H9 (cell line): ENCODE data around the gene RTN1. TPM values are rescaled to one million over a fixed set of nuclear protein-coding genes. Genes with fewer than 3 reads are reported as not detected.

Experiments used
- DNase-seq: peaks from one replicate; pipeline ENCODE4 v3.0.0-alpha.2; 2017
- H2AFZ ChIP-seq: one replicate; pipeline ENCODE4 v1.6.1; 2013; ENCODE audit warnings: mild to moderate bottlenecking, low read length, control low read depth, moderate library complexity
- H2AK5ac ChIP-seq: 2 replicates; pipeline ENCODE4 v1.6.1; 2013; ENCODE audit warnings: low read length, control low read depth, mixed read lengths; ENCODE audit not compliant: insufficient read length
- H2BK120ac ChIP-seq: one replicate; pipeline ENCODE4 v1.6.1; 2013; ENCODE audit warnings: low read depth, mild to moderate bottlenecking, low read length, control low read depth, inconsistent platforms; ENCODE audit not compliant: poor library complexity, severe bottlenecking
- H2BK12ac ChIP-seq: 2 replicates; pipeline ENCODE4 v1.6.1; 2013; ENCODE audit warnings: low read length, control low read depth, mixed read lengths, low read depth; ENCODE audit not compliant: insufficient read length
- H2BK15ac ChIP-seq: 2 replicates; pipeline ENCODE4 v1.6.1; 2013; ENCODE audit warnings: low read depth, low read length, control low read depth
- H2BK20ac ChIP-seq: one replicate; pipeline ENCODE4 v1.6.1; 2013; ENCODE audit warnings: low read depth, mild to moderate bottlenecking, low read length, control low read depth, inconsistent platforms; ENCODE audit not compliant: poor library complexity, severe bottlenecking
- H2BK5ac ChIP-seq: 2 replicates; pipeline ENCODE4 v1.6.1; 2013; ENCODE audit warnings: low read length, control low read depth, mixed read lengths; ENCODE audit not compliant: insufficient read length
- H3K14ac ChIP-seq: 2 replicates; pipeline ENCODE4 v1.6.1; 2013; ENCODE audit warnings: low read length, control low read depth; ENCODE audit not compliant: insufficient read depth
- H3K18ac ChIP-seq: 2 replicates; pipeline ENCODE4 v1.6.1; 2013; ENCODE audit warnings: low read depth, mild to moderate bottlenecking, mixed read lengths, low read length, control low read depth; ENCODE audit not compliant: insufficient read length
- H3K23ac ChIP-seq: 2 replicates; pipeline ENCODE4 v1.6.1; 2013; ENCODE audit warnings: low read length, control low read depth, mixed read lengths, low read depth; ENCODE audit not compliant: insufficient read length
- H3K23me2 ChIP-seq: 2 replicates; pipeline ENCODE4 v1.6.1; 2013; ENCODE audit warnings: low read depth, mild to moderate bottlenecking, mixed read lengths, low read length, control low read depth; ENCODE audit not compliant: insufficient read length, poor library complexity, severe bottlenecking
- H3K27ac ChIP-seq: 2 replicates; pipeline ENCODE4 v1.5.1; 2013; ENCODE audit warnings: low read length, control low read depth, mixed read lengths, low read depth; ENCODE audit not compliant: insufficient read length
- H3K27me3 ChIP-seq: 2 replicates; pipeline ENCODE4 v1.6.1; 2013; ENCODE audit warnings: low read length, control low read depth, inconsistent platforms; ENCODE audit not compliant: insufficient read depth
- H3K4ac ChIP-seq: 2 replicates; pipeline ENCODE4 v1.6.1; 2013; ENCODE audit warnings: low read depth, mild to moderate bottlenecking, control low read depth, inconsistent platforms, low read length, moderate library complexity
- H3K4me1 ChIP-seq: 2 replicates; pipeline ENCODE4 v1.6.1; 2013; ENCODE audit warnings: low read length, control low read depth, inconsistent platforms; ENCODE audit not compliant: insufficient read depth
- H3K4me2 ChIP-seq: 2 replicates; pipeline ENCODE4 v1.6.1; 2013; ENCODE audit warnings: low read length, control low read depth, mixed read lengths; ENCODE audit not compliant: insufficient read length, insufficient read depth
- H3K56ac ChIP-seq: 2 replicates; pipeline ENCODE4 v1.6.1; 2013; ENCODE audit warnings: low read depth, mild to moderate bottlenecking, mixed read lengths, low read length, control low read depth; ENCODE audit not compliant: insufficient read length
- H3K79me1 ChIP-seq: 2 replicates; pipeline ENCODE4 v1.6.1; 2013; ENCODE audit warnings: low read depth, mild to moderate bottlenecking, moderate library complexity, low read length, control low read depth, inconsistent platforms; ENCODE audit not compliant: insufficient read depth, poor library complexity, severe bottlenecking
- H3K79me2 ChIP-seq: 2 replicates; pipeline ENCODE4 v1.6.1; 2013; ENCODE audit warnings: low read length, control low read depth, inconsistent platforms; ENCODE audit not compliant: insufficient read depth
- H3K9ac ChIP-seq: 2 replicates; pipeline ENCODE4 v1.6.1; 2013; ENCODE audit warnings: low read length, control low read depth, mixed read lengths; ENCODE audit not compliant: insufficient read length; ENCODE audit errors: extremely low read depth
- H3K9me3 ChIP-seq: one replicate; pipeline ENCODE4 v1.6.1; 2013; ENCODE audit warnings: low read depth, low read length, inconsistent platforms; ENCODE audit not compliant: control insufficient read depth
- H3T11ph ChIP-seq: one replicate; pipeline ENCODE4 v1.6.1; 2013; ENCODE audit warnings: mild to moderate bottlenecking, low read length, control low read depth, inconsistent platforms
- H4K20me1 ChIP-seq: one replicate; pipeline ENCODE4 v1.6.1; 2013; ENCODE audit not compliant: control insufficient read depth, insufficient read length, insufficient read depth
- H4K5ac ChIP-seq: 2 replicates; pipeline ENCODE4 v1.6.1; 2013; ENCODE audit warnings: low read depth, mild to moderate bottlenecking, mixed read lengths, low read length, control low read depth; ENCODE audit not compliant: insufficient read length
- H4K8ac ChIP-seq: replicated peaks from 2 replicates; pipeline ENCODE4 v1.6.1; 2013; ENCODE audit warnings: low read length, control low read depth, mixed read lengths, low read depth; ENCODE audit not compliant: insufficient read length
- H4K91ac ChIP-seq: 2 replicates; pipeline ENCODE4 v1.6.1; 2013; ENCODE audit warnings: low read depth, mild to moderate bottlenecking, moderate library complexity, mixed read lengths, low read length, control low read depth; ENCODE audit not compliant: insufficient read length
- H3K27ac Mint-ChIP-seq, 3 experiments: 2 replicates in 2 of 3; 3 replicates in 1 of 3; pipeline ENCODE4 v1.8.0; 2020 to 2021; ENCODE audit warnings: mixed read lengths in 3 of 3, mild to moderate bottlenecking in 1 of 3, moderate library complexity in 1 of 3
- H3K27me3 Mint-ChIP-seq: 2 replicates; pipeline ENCODE4 v1.8.0; 2021; ENCODE audit warnings: low read depth, mild to moderate bottlenecking, moderate library complexity, mixed read lengths
- H3K36me3 Mint-ChIP-seq, 3 experiments: 2 replicates in 2 of 3; 3 replicates in 1 of 3; pipeline ENCODE4 v1.8.0; 2020 to 2021; ENCODE audit warnings: low read depth in 3 of 3, mixed read lengths in 3 of 3; ENCODE audit not compliant: insufficient read depth in 1 of 3
- H3K4me1 Mint-ChIP-seq, 2 experiments: 2 replicates each; pipeline ENCODE4 v1.8.0; 2020; ENCODE audit warnings: mixed read lengths in 2 of 2
- H3K4me3 Mint-ChIP-seq, 2 experiments: 2 replicates in 1 of 2; 3 replicates in 1 of 2; pipeline ENCODE4 v1.8.0; 2020 to 2021; ENCODE audit warnings: mild to moderate bottlenecking in 2 of 2, mixed read lengths in 2 of 2, moderate library complexity in 1 of 2
- H3K9me3 Mint-ChIP-seq, 2 experiments: 2 replicates in 1 of 2; 3 replicates in 1 of 2; pipeline ENCODE4 v1.8.0; 2020; ENCODE audit warnings: mild to moderate bottlenecking in 2 of 2, mixed read lengths in 2 of 2, moderate library complexity in 1 of 2
- WGBS: extraction: QIAGEN DNeasy Blood & Tissue Kit; methylation state at CpG from one replicate; pipeline ENCODE4 v1.1.7; 2013; ENCODE audit warnings: missing lambda C conversion rate, low lambda C conversion rate, mixed read lengths; ENCODE audit not compliant: insufficient read length; ENCODE audit errors: extremely low coverage; 5-methylcytosine and 5-hydroxymethylcytosine counted together
- total RNA-seq: library from RNA; stranded (reverse); gene quantifications from 2 replicates; pipeline ENCODE4 v1.2.1, GENCODE V29; 2021
- TF ChIP-seq, protein P1 (sequence below): fragments of 200-600 bp; sonication (generic); conservative IDR thresholded peaks from 3 replicates; pipeline ENCODE4 v1.8.0; 2021; ENCODE audit warnings: antibody characterized with exemption, mild to moderate bottlenecking

Gene RTN1
- total RNA-seq, 1 experiment from 2014 or later, result 1.8 TPM

DNA sequence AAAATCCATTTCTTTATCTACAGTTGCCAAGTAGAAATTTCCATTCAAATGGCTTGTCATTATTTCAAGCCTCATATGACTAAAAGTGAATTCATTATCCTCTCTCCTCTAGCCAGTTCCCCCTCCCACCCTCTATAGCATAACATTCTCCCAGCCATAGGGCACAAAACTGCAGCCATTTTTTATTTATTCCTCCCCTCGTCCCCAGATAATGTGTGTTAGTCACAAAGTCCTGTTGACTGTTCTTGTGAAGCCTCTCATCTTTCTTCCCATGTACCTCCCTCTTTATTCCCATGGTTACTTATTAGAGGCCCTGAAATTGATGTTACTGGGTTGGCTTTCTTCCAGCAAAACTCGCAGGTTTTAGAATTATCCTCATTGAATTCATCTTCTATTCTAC, 13.2 kb downstream of the RTN1 start:
- no peaks in the 10 kb centered on the region for H3K79me1 ChIP-seq
- H3K27ac Mint-ChIP-seq, result no peak overlapping the region
- H3K4me2 ChIP-seq, result no peak overlapping the region
- no peaks in the 10 kb centered on the region for H3K27me3 ChIP-seq
- H3K23ac ChIP-seq, result no peak overlapping the region
- H3K23me2 ChIP-seq, result no peaks in the 10 kb centered on the region
- peaks cover 9% of the 10 kb centered on the region for H3K27me3 Mint-ChIP-seq
- no peak overlapping the region for H3K4me3 Mint-ChIP-seq
- peaks cover 19 to 22% of the 10 kb centered on the region in 2 experiments for H3K9me3 Mint-ChIP-seq
- H3K4me1 Mint-ChIP-seq, result no peaks in the 10 kb centered on the region
- no peak overlapping the region for H2BK5ac ChIP-seq
- H4K91ac ChIP-seq, result no peak overlapping the region
- no peaks in the 10 kb centered on the region for H3K4me1 ChIP-seq
- no peaks in the 10 kb centered on the region for H3K79me2 ChIP-seq
- no peaks in the 10 kb centered on the region for H3K9me3 ChIP-seq
- H4K8ac ChIP-seq, result no peak overlapping the region
- H3K56ac ChIP-seq, result no peak overlapping the region
- H3K14ac ChIP-seq, result no peak overlapping the region
- H2BK12ac ChIP-seq, result no peak overlapping the region
- no peak overlapping the region for H3K27ac ChIP-seq
- no peak overlapping the region for H3T11ph ChIP-seq
- no CpG with 5 or more reads among the region's 2 CpGs for WGBS
- H4K20me1 ChIP-seq, result no peaks in the 10 kb centered on the region
- DNase-seq, result no peak
- no peak overlapping the region for H2BK120ac ChIP-seq
- no peak overlapping the region for H2BK20ac ChIP-seq
- H2BK15ac ChIP-seq, result no peak overlapping the region
- H3K36me3 Mint-ChIP-seq, result peaks cover 3 to 7% (median 5%) of the 10 kb centered on the region in 3 experiments; a peak in 6 of 7 replicates
- H3K18ac ChIP-seq, result no peak overlapping the region
- TF ChIP-seq, protein P1, sequence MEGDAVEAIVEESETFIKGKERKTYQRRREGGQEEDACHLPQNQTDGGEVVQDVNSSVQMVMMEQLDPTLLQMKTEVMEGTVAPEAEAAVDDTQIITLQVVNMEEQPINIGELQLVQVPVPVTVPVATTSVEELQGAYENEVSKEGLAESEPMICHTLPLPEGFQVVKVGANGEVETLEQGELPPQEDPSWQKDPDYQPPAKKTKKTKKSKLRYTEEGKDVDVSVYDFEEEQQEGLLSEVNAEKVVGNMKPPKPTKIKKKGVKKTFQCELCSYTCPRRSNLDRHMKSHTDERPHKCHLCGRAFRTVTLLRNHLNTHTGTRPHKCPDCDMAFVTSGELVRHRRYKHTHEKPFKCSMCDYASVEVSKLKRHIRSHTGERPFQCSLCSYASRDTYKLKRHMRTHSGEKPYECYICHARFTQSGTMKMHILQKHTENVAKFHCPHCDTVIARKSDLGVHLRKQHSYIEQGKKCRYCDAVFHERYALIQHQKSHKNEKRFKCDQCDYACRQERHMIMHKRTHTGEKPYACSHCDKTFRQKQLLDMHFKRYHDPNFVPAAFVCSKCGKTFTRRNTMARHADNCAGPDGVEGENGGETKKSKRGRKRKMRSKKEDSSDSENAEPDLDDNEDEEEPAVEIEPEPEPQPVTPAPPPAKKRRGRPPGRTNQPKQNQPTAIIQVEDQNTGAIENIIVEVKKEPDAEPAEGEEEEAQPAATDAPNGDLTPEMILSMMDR, result no peak
- H2AK5ac ChIP-seq, result no peak overlapping the region
- no peak overlapping the region for H3K9ac ChIP-seq
- no peak overlapping the region for H2AFZ ChIP-seq
- no peak overlapping the region for H3K4ac ChIP-seq
- no peak overlapping the region for H4K5ac ChIP-seq
